CD4-positive, alpha-beta T cell treated with Interleukin-4 for 4 hours (primary cell): ENCODE data around the gene MTHFD1L.

Source experiments
- DNase-seq: peaks from one replicate; pipeline ENCODE4 v3.0.0-alpha.2; 2020

Gene MTHFD1L

DNA sequence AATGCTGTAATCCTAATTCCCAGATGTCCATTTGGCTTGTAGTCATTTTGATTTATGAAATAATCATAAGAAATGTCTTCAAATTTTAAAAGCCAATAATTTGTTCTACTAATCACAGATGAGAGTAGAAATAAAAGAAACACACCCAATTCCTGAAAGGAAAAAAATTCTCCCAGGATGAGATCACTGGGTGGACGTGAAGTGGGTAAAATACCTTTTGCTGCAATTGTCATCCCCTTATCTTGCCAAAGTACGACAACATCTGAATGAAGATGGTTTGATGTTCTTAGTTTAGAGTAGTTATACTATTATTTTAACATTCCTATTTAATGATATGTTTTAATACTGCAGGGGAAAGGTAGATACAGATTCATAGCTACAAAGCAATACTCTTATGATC lies 33.7 kb downstream of the MTHFD1L start:
- no peak for DNase-seq

DNA sequence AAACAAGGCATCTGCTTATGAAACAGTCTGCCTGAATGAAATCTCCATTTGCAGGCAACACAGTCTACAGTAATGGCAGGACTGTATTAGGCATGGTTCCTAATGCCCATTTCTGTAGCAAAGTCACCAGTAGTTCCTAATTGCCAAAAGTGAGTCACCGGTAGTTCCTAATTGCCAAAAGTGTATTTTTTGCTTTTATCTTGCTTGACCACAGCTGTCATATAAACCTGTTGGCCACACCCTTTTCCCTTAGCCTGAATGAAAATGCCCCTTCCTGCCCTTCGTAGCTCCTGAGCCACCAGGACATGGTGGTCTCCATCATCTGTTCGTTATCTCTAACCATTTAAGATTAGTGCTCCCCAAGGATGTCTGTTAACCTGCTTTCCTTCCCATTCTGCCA lies 34.5 kb downstream of the MTHFD1L start:
- no peak for DNase-seq

DNA sequence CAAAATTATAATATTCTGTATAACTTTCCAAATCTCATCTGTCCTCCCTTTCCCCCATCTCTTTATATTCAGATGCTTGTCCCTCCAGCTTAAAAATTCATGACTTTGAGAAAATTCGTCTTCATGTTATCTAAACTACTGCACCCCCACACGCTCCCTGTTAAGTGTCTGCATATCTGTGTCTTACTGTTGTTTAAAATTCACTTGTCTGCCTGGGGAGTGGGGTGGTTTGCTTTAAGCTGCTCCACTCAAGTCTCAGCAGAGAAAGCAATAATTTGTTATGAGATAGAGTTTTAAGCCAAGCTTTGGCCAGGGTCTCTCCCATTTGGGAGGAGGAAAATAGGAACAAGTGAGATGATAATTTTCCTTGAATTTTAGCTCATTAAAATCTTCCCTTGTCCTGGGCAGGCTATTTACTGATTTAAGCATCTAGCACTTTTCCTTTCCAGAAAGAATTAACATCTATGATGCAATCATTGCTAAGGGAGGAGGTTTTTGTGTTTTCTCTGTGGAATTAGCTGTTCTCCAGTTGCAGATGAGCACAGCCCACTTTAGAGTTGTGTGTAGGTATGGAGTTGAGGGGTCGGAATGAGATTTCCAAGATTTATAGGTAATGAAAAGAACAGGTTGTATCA lies 36.8 kb downstream of the MTHFD1L start:
- DNase-seq = no peak

DNA sequence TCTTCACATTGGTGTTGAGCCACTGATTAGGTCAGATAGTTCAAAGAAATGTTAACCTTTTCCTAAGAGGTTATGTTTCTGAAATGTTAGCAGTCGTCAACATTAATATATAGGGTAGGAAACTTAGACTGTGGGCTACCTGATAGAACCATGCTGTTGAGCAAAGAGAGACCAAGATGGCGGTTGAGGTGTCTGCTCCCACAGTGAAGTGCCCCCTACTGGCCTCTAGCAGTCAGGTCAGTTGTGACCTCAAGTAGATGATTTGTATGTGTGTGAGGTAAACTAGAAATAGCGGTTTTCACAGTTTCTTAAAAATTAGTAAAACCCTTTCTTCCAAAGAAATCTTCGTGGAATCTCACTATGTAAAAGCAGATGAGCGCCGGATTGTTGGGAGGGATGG lies 40.3 kb downstream of the MTHFD1L start:
- DNase-seq = no peak

DNA sequence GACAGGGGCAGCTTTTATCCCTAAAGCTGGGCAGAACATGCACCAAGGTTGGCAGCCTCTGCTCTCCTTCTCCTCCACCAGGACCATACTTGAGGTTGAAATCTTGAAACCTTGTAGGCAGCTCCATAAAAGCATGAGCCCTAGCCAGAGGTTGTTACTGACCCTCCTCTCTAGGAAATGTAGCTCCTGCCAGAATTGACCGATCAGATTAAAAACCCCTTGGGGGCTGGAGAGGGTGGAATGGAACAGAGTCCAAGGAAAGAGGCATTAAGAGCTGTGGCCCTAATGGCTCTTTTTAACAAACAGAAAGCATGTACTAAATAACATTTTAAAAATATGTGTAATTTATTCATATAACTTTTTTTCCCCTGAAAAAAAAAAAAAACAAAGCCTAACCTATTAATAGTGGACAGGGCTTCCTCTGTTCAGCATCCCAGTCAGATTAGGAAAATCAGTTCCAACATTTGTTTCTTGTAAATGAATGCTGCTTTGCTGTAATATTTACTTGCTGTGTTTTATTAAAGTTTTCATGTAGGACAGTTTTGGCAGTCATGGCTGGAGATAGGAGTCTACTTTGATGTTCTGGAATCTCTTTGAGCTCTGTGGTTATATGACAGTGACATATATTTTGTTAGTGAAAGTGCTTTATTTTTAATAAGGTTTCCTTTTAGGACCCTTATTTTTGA lies 41.3 kb downstream of the MTHFD1L start:
- DNase-seq = no peak

DNA sequence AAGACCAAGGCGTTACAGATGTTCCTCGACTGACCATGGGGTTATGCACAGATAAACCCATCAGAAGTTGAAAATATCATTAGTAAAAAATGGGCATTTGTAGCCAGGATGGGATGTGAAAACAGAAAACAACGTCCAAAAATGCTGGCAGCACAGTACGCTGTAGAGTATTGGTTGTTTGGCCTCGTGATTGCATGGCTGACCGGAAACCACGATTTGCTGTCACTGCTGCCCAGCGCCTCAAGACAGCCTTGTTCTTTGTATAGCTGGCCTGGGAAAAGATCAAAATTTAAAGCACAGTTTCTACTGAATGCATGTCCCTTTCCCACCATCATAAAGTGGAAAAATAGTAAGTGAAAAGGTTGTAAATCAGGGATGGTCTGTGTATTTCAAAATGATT lies 41.9 kb downstream of the MTHFD1L start:
- DNase-seq = no peak

DNA sequence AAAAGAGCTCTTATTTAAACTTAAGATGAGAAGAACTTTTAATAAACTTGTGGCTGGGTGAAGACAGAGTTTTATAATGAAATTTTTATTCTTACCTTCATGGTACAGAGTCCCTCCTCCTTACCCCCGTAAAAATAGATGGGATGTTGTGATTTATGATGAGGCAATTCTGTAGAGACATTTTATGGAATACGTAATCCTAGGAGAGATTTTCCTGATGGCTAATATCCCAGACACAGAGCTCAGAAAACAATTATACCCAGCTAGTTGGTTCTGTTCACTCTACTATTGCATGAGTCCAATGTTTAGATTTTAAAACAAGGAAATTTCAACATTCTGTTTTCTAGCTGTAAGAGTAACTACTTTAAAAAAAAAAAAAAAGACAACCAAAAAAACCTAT lies 43.4 kb downstream of the MTHFD1L start:
- DNase-seq = no peak

DNA sequence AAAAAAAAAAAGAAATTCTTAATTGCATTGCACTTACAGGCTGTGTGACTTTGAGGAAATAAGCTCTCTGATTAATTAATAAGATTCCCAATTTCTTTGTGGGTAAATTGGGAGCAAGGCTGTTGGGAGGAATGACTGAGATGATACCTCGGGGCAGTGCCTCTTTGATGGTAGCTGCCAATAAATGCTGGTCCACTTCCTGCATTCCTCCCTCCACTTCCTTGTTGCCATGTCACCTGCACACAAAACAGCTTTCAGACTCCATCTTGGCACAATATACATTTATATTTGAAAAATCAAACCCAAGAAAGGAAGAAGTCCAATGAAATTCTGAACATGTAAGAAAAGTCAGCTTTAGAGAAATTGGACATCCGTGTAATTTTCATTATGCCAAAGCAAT lies 45.1 kb downstream of the MTHFD1L start:
- no peak for DNase-seq

DNA sequence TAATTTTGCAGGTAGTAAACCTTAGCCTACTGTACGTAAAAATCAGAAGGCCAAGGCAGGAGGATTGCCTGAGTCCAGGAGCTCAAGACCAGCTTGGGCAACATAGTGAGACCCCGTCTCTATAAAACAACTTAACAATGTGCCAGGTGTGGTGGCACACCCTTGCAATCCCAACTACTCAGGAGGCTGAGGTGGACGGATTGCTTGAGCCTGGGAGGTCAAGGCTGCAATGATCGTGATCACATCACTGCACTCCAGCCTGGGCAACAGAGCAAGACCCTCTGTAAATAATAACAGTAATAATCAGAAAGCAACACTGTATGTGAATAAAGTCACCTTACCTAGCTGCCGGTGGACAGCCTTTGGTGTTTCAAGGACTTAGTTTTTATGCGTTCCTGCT lies 48.9 kb downstream of the MTHFD1L start:
- no peak for DNase-seq

DNA sequence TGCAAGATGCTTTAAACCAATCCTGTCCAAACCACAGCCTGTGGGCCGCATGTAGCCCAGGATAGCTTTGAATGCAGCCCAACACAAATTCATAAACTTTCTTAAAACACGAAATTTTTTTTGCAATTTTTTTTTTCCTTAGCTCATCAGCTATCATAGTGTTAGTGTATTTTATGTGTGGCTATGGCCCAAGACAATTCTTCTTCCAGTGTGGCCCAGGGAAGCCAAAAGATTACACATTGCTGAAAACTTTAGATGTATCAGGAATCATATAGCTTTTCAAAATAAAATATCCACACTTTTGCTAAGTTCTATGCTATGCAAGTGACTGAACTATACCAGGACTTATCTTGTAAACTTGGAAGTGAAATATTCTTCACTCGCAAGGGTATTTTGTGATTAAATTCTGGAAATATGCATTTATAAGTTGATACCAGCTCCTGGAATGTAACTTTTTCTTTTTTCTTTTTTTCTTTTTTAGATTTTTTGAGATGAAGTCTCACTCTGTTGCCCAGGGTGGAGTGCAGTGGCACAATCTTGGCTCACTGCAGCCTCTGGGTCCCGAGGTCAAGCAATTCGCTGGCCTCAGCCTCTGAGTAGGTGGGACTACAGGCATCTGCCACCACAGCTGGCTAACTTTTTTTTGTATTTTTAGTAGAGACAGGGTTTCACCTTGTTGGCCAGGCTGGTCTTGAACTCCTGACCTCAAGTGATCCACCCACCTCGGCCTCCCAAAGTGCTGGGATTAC lies 49.8 kb downstream of the MTHFD1L start:
- DNase-seq = no peak

DNA sequence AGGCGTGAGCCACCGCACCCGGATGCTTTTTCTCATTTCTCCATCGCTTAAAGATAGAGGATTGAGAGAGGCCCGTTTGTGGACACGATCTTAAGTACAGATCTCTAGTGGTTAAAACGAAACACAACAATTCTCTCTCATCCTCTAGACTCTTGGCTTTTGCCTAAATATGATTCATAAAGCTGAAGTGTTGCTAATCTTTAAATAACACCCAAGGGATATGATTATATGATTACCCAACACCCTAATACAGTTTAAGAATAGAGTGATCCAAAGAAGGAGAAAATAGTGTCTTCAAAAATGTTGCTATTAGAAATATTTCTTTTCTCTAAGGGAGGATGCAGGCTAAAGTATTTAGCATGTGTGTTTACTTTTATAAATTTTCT lies 50.4 kb downstream of the MTHFD1L start:
- no peak for DNase-seq

DNA sequence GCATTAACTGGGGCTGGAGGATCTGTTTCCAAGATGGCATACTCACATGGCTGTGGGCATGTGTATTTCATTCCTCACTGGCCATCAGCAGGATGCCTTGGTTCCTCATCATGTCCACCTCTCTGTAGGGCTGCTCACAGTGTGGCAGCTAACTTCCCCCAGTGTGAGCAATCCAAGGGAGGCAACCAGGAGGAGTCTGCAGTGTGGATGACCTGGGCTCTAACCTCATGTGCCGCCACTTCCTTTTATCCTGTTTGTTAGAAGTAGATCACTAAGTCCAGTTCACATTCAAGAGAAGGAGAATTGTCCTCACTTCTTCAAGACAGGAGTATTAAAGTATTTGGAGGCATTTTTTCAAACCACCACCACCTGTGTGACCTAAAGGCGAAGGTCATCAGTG lies 54.4 kb downstream of the MTHFD1L start:
- DNase-seq = no peak

DNA sequence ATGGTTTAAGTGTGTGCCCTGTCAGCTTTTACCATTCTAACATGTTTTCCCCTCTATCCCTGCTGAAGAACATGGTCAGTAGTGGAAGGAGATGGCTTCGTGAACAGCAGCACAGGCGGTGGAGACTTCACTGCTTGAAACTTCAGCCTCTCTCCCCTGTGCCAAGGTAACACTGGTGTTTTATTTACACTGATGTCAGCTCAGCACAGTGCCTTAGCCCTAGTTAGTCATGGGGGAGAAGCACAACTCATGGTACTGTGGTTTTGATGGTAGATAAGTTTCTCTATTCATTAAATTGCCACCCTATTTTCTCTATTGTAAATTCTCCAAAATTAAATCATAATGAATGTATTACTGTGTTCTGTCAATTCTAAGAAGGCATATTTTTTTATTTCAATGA lies 56.6 kb downstream of the MTHFD1L start:
- DNase-seq = no peak

DNA sequence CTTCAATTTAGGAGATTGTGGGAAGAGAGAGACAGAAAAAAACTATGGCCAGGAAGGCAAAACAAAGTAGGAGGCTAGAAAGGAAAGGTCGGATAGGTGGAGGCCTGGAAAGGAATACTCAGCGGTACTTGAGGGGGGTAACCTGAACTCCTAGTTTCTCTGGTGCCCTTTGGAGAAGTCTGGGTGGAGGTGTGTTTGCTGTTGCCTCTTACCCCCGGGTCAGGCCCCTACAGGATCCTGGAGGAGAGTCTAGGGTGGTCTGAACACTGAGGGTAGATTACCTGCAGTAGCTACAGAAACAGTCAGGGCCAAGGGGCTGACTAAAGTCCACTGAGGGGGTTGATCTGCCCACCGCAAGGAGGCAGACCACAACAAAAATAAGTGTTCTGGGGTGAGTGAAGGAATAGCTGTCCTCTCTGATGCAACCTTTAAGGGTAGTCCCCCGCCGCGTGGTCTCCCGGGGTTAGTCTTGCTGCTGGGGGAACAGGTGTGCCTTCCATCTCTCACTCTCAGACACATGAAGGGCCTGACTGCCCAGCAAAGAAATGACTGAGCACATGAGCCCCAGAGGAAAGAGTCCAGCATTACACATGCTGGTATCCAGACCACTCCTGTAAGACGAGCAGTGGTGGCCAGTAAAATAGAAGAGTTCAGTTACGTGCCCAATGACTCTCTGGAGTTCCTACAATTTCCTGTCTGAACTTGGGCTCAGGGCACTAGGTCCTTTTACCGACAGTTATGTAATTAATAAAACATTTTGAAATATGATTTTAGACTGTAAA lies 59.5 kb downstream of the MTHFD1L start:
- DNase-seq = no peak

DNA sequence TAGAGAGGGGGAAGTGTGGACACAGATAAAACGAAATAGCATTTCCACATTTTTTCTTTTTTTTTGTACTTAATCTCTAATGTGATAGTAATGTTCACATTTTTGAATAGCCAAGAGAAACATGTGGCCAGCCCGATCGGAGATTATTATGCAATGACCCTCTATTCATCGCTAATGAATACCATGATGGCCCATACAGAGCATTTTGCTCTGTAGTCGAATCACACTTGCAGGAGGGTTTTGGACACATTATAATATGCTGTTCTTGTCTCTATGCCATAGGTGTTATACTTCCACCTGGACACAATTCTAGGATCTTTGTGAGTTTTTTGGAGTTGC lies 60.1 kb downstream of the MTHFD1L start:
- DNase-seq = no peak

DNA sequence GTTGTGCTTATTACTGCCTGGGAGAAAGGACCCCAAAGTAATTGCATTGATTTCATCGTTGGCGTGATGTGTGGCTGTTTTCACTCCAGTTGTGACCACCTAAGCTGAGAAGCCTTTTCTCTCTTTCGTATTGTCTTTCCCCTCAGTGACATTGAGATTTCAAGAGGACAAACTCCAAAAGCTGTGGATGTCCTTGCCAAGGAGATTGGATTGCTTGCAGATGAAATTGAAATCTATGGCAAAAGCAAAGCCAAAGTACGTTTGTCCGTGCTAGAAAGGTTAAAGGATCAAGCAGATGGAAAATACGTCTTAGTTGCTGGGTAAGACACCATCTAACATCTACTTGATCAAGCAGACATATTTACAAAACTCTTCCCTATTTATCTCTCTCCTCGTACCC lies 60.5 kb downstream of the MTHFD1L start:
- DNase-seq = no peak

DNA sequence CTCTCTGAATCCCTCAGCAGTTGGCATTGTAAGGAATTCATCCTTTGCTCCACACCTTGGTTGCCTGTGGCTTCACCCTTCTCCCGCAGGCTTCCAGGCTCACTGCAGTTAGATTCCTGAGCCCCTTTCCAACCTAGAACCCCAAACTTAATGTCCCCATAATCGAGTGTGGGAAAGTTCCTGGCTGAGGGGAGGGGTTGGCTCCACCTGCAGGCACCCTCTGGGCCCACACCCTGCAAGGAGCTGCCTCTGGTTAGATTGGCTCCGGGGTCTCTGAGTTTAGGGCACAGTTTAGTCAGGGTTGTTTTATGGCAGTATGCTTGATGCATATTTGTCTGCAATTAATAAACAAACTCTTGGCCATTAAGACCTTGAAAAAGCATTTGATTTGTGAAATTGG lies 63.4 kb downstream of the MTHFD1L start:
- DNase-seq = no peak

DNA sequence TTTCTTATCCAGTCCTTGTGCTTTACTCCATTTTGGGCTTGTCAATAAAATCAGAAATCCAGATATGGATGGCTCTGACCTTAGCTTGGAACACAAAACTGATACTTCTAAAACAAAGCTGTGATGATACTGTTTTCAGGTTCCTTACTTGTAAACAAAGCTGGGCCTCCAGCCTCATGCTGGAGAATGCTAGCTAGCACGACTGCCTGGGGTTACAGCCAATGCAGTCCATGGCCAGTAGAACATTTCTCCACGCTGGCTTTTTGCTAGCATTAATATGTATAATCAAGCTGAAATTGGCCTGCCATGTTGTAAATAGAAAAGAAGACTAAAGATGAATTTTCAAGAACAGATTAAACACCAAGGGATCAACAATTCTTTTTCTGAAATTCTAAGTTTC lies 63.9 kb downstream of the MTHFD1L start:
- no peak for DNase-seq

DNA sequence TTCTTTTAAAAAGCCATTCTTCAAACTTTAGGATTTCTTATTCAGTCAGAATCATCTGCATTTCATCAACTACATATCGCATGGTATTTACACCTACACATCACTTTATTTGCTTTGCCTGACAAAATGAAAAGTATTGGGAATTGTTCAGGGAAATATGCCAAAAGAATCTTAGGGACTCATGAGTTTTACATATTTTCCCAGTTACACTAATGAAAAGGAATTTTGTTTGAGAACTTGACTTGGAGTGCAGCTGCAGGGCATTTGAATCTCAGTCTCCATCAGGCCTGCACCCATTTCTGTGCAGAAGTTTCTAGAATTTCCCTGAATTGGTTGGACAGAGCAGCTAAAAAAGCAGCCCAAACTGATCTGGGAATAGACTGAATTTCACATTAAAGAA lies 65.3 kb downstream of the MTHFD1L start:
- no peak for DNase-seq

DNA sequence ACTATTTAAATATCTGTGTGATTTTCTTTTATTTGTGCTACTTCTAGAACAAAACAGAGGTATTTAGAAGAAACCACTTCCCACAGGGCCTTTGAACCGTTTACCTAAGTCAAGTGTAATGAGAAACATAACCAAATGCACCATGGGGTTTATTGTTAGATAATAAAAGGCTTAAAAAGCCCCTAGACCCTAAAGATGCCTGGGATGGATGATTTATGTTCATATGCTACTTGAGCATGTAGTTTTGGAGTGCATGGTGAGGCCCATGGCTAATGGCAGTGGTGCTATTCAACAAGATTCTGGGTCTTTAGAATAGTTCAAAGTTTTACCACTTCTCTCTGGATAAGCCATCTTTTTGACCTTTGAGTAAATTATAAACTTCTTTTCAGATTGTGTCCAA lies 65.9 kb downstream of the MTHFD1L start:
- no peak for DNase-seq

DNA sequence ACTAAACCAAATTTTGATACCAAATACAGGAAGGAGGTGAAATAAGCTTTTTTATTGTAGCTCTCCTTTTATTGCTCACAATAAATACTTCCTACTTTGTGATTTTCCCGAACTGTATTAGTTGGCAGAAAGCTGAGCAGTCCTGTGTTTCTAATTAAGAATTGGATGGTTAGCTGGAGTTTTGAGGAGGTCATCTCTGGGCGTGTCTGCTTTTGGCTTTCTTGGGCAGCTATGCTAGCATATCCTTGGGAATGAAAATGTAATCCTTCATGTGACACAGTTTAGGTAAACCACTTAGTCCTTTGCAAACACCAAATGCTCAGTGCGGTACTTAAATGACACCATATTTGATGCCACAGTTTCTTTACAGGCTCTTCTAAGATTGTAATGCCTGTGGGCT lies 67.5 kb downstream of the MTHFD1L start:
- DNase-seq = no peak

DNA sequence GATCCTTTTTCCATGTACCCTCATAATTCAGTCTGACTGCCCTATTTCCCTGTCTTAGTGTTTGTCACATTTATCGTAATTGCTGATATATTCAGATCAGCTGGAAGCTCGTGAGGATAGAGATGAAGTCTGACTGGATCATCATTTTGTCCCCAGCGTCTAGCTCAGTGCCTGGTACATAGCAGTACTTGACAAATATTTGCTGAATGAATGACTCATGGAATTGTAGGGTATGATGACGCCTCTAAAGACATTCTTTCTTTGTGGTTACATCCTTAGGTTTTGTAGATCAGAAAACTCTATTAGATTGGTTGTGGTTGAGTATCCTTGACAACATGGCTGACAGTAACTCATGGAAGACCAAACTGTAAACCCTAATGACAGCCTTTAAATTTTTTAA lies 68.9 kb downstream of the MTHFD1L start:
- DNase-seq = no peak

DNA sequence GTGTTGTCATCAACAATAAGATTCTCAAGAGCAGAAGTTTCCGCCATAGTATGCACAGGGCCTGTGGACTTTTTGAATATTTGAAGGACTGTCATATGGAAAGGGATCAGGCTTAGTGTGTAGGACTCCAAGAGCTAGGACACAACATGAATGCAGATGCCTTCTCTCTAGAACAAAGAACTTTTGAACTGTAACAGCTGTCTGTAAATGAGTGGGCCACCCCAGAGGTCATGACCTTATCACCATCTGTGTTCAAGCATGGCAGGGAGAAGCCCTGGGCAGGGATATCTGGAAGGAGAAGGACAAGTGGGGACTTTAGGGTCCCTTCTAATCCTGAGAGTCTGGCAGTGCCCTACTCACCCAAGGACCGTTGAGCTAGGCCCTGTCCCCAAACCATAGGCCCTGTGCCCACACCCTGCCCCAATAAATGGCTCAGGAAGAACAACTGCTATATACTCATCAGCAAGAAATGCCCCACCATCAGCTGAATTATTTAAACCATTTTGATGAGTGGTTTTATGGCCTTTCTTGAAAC lies 70.6 kb downstream of the MTHFD1L start:
- DNase-seq = no peak
